GM12878 (cell line): Measurements from ENCODE around the gene SPA17.

Experiments
- CEBPB ChIP-seq, 2 experiments: fragments of 150-350 bp in 1 of 2; IDR thresholded peaks; 2 replicates each; pipeline ENCODE4 v1.6.1; 2012 to 2014; ENCODE audit warnings: low read depth in 2 of 2, low read length in 2 of 2, borderline replicate concordance in 1 of 2, inconsistent platforms in 1 of 2
- CTCF ChIP-seq, 3 experiments: IDR thresholded peaks in 2 of 3; conservative IDR thresholded peaks in 1 of 3; 2 replicates each; pipeline ENCODE4 v1.5.1; 2011; ENCODE audit warnings: low read depth in 3 of 3, low read length in 3 of 3, mild to moderate bottlenecking in 3 of 3, control low read depth in 2 of 3, moderate library complexity in 2 of 3, inconsistent platforms in 1 of 3, mixed read lengths in 1 of 3; ENCODE audit not compliant: control insufficient read depth in 2 of 3, insufficient read depth in 1 of 3; ENCODE audit errors: extremely low read depth in 1 of 3
- EZH2 ChIP-seq: IDR thresholded peaks from 2 replicates; pipeline ENCODE4 v1.6.1; 2012; ENCODE audit warnings: low read depth, mild to moderate bottlenecking, control low read depth, inconsistent platforms, low read length, borderline replicate concordance; ENCODE audit not compliant: control insufficient read depth
- NFXL1 ChIP-seq: fragments of 450-650 bp; IDR thresholded peaks from 2 replicates; pipeline ENCODE4 v1.6.1; 2017; ENCODE audit warnings: antibody characterized with exemption, mild to moderate bottlenecking, borderline replicate concordance
- POLR2A ChIP-seq: IDR thresholded peaks from 2 replicates; pipeline ENCODE4 v1.6.1; 2011; ENCODE audit warnings: low read depth, mild to moderate bottlenecking, low read length
- RFX5 ChIP-seq: IDR thresholded peaks from 2 replicates; pipeline ENCODE4 v1.6.1; 2011; ENCODE audit warnings: low read depth, low read length, improper control_type of control experiment
- SMAD1 ChIP-seq: fragments of 450-650 bp; IDR thresholded peaks from 2 replicates; pipeline ENCODE4 v1.6.1; 2018; ENCODE audit warnings: mild to moderate bottlenecking, low read depth; ENCODE audit not compliant: partially characterized antibody
- TARDBP ChIP-seq: IDR thresholded peaks from 2 replicates; pipeline ENCODE4 v1.6.1; 2016; ENCODE audit warnings: borderline replicate concordance
- TCF7 ChIP-seq: IDR thresholded peaks from 2 replicates; pipeline ENCODE4 v1.6.1; 2014; ENCODE audit warnings: antibody characterized with exemption, borderline replicate concordance
- USF2 ChIP-seq: IDR thresholded peaks from 2 replicates; pipeline ENCODE4 v1.6.1; 2011; ENCODE audit warnings: low read depth, low read length, improper control_type of control experiment, borderline replicate concordance
- ZNF274 ChIP-seq: IDR thresholded peaks from one replicate; pipeline ENCODE4 v1.8.0; 2011; ENCODE audit not compliant: insufficient read length, insufficient read depth
- ZZZ3 ChIP-seq: IDR thresholded peaks from 2 replicates; pipeline ENCODE4 v1.6.1; 2011; ENCODE audit warnings: low read depth; ENCODE audit not compliant: control insufficient read depth, insufficient read length

GRCh38 chr11:124672536-124673215 lies 1.0 kb upstream of the SPA17 start:
- TF ChIP-seq CTCF (IDR thresholded peaks at IDR 0.05 in 2 of 3, conservative IDR thresholded peaks at IDR 0.05 in 1 of 3; ENCODE audit: control insufficient read depth in 2 of 3, extremely low read depth in 1 of 3, insufficient read depth in 1 of 3, low read depth in 3 of 3, low read length in 3 of 3) (no peak), CEBPB (IDR thresholded peaks at IDR 0.05; ENCODE audit: borderline replicate concordance in 1 of 2, low read depth in 2 of 2, low read length in 2 of 2) (no peak), ZNF274 (no peak), ZZZ3 (no peak), TCF7 (no peak), POLR2A (no peak), RFX5 (no peak), SMAD1 (no peak), NFXL1 (no peak), USF2 (no peak), TARDBP (no peak), EZH2 (no peak)
